H1 (cell line): Measurements from ENCODE around the gene DIAPH2. TPM values are rescaled to one million over a fixed set of nuclear protein-coding genes. Genes with fewer than 3 reads are reported as not detected.

Source experiments
- CHD7 ChIP-seq: fragments of 300-600 bp; sonication (generic); IDR thresholded peaks from 2 replicates; pipeline ENCODE4 v1.7.1; 2012; ENCODE audit warnings: low read length, moderate library complexity, mild to moderate bottlenecking, inconsistent platforms; ENCODE audit not compliant: insufficient replicate concordance
- NRF1 ChIP-seq: IDR thresholded peaks from 2 replicates; pipeline ENCODE4 v1.6.1; 2011; ENCODE audit warnings: mild to moderate bottlenecking, low read depth, low read length, improper control_type of control experiment
- polyA plus RNA-seq, 7 experiments: library from polyadenylated mRNA; depleted of rRNA in 3 of 7; stranded (reverse) in 5 of 7; unstranded in 2 of 7; fragments of >200 nt in 5 of 7; fragments of 200-250 nt in 2 of 7; gene quantifications; 1 replicate in 5 of 7; 2 replicates in 1 of 7; 4 replicates in 1 of 7; pipeline versions ENCODE4 v1.2.1 to v1.2.3, GENCODE V29; 2011 to 2013; ENCODE audit warnings: missing spikeins in 2 of 7, mixed read lengths in 2 of 7
- total RNA-seq: library from RNA; stranded (reverse); fragmentation: NEBNext Ultra II Directional; extraction: Animal tissue kit (Norgen Biotek cat#: 25700); gene quantifications from 2 replicates; pipeline ENCODE4 v1.2.1, GENCODE V29; 2021

The DIAPH2 gene
- total and polyA plus RNA-seq, 2 of the 8 experiments (the other 6 are each of a cell fraction or from before 2014, with no cell fraction given) = 4.4 to 24.3 TPM

GRCh38 chrX:97481228-97481627 is 796.6 kb downstream of the DIAPH2 start (continued):
- TF ChIP-seq CHD7 (no peak), NRF1 (no peak)
